Stomach (tissue), 9 donors: ENCODE measurements around the gene CYTH2. TPM values are rescaled to one million over a fixed set of nuclear protein-coding genes. Genes with fewer than 3 reads are reported as not detected.

Source experiments
- DNase-seq, 2 donors: peaks; one replicate each; pipeline versions ENCODE4 v3.0.0 to v3.0.0-alpha.2; 2013 to 2019
- H3K27ac ChIP-seq, 5 donors: fragments of 200-600 bp in 4 of 5; sonication (generic) in 4 of 5; one replicate each; pipeline ENCODE4 v1.5.1; 2013 to 2019; ENCODE audit warnings: mild to moderate bottlenecking in 1 of 5, moderate library complexity in 1 of 5
- H3K27me3 ChIP-seq, 3 donors: fragments of 200-600 bp; sonication (generic); one replicate each; pipeline ENCODE4 v1.5.1; 2017 to 2019; ENCODE audit warnings: mixed run types in 1 of 3
- H3K36me3 ChIP-seq, 4 donors: fragments of 200-600 bp; sonication (generic); 1 replicate in 3 of 4; 2 replicates in 1 of 4; pipeline ENCODE4 v1.5.1; 2016 to 2019
- H3K4me1 ChIP-seq, 4 donors: fragments of 200-600 bp; sonication (generic); one replicate each; pipeline ENCODE4 v1.5.1; 2016 to 2019
- H3K4me3 ChIP-seq, 4 donors: fragments of 200-600 bp; sonication (generic) in 3 of 4; one replicate each; pipeline ENCODE4 v1.5.1; 2016 to 2019; ENCODE audit warnings: mild to moderate bottlenecking in 1 of 4
- H3K9me3 ChIP-seq, 4 donors: fragments of 200-600 bp; sonication (generic); one replicate each; pipeline ENCODE4 v1.5.1; 2016 to 2019
- CTCF ChIP-seq, 7 experiments: fragments of 450-650 bp in 4 of 7; fragments of 200-600 bp in 3 of 7; sonication (generic) in 3 of 7; IDR thresholded peaks; one replicate each; pipeline ENCODE4 v1.5.1; 2016 to 2019; ENCODE audit warnings: antibody characterized with exemption in 7 of 7, control low read depth in 2 of 7, mild to moderate bottlenecking in 1 of 7
- EP300 ChIP-seq: sonication (generic); formaldehyde crosslinking; IDR thresholded peaks from one replicate; pipeline ENCODE4 v1.6.1; 2017; ENCODE audit warnings: antibody characterized with exemption
- POLR2A ChIP-seq, 4 donors: fragments of 450-650 bp; IDR thresholded peaks; one replicate each; pipeline ENCODE4 v1.6.1; 2016; ENCODE audit warnings: antibody characterized with exemption in 4 of 4, control low read depth in 2 of 4, mild to moderate bottlenecking in 1 of 4, moderate library complexity in 1 of 4
- POLR2AphosphoS5 ChIP-seq, 3 donors: sonication (generic); formaldehyde crosslinking; IDR thresholded peaks; one replicate each; pipeline ENCODE4 v1.6.1; 2016; ENCODE audit warnings: antibody characterized with exemption in 3 of 3
- WGBS, 5 donors: extraction: QIAGEN DNeasy Blood & Tissue Kit in 3 of 5; methylation state at CpG; one replicate each; pipeline versions ENCODE4 v1.1.5 to v1.1.7; 2013 to 2018; 5-methylcytosine and 5-hydroxymethylcytosine counted together
- intact Hi-C: fragments of 100-400 bp; cut with DNase I; formaldehyde crosslinking; loops from one replicate; pipeline ENCODE4 v1.15.1; 2023; ENCODE audit warnings: low total_unique reads
- polyA plus RNA-seq, 3 donors: library from polyadenylated mRNA; stranded (reverse); fragments of 200-250 nt; gene quantifications; one replicate each; pipeline ENCODE4 v1.2.3, GENCODE V29; 2013
- total RNA-seq, 5 donors: library from RNA; depleted of rRNA; stranded (reverse); fragments of >200 nt; gene quantifications; one replicate each; pipeline versions ENCODE4 v1.1.0 to v1.2.3, GENCODE V29; 2014 to 2016
- donor health status: healthy with polysubstance abuse.
- donor health status: Bipolar disorder and iron deficiency.
- donor health status: healthy.

The CYTH2 gene
- total and polyA plus RNA-seq, 8 donors = 39.3 to 229 (median 69.4) TPM

GRCh38 chr19:48512504-48513288 lies 43.5 kb downstream of the CYTH2 start:
- TF ChIP-seq EP300 (no peak), CTCF (IDR thresholded peaks at IDR 0.05) (peak in 1 of 7 experiments; percentile 14), POLR2A (IDR thresholded peaks at IDR 0.05) (peak in 1 of 4 donors; percentile 7), POLR2AphosphoS5 (IDR thresholded peaks at IDR 0.05) (no peak)
- Histone ChIP-seq H3K9me3 (no peaks in the 10 kb centered on the region), H3K27me3 (peaks cover 17 to 47% (median 27%) of the 10 kb centered on the region in 3 donors), H3K36me3 (no peaks in the 10 kb centered on the region), H3K4me3 (peak overlapping the region; percentile 53 to 82 (median 56)), H3K27ac (no peak overlapping the region), H3K4me1 (peaks cover 20 to 39% (median 31%) of the 10 kb centered on the region in 4 donors)
- 25 to 47% (median 37%) methylated on average over 19 of the region's 19 CpGs for WGBS, 5 donors
- no peak for DNase-seq
- intact Hi-C loops = no loop called here

DNA sequence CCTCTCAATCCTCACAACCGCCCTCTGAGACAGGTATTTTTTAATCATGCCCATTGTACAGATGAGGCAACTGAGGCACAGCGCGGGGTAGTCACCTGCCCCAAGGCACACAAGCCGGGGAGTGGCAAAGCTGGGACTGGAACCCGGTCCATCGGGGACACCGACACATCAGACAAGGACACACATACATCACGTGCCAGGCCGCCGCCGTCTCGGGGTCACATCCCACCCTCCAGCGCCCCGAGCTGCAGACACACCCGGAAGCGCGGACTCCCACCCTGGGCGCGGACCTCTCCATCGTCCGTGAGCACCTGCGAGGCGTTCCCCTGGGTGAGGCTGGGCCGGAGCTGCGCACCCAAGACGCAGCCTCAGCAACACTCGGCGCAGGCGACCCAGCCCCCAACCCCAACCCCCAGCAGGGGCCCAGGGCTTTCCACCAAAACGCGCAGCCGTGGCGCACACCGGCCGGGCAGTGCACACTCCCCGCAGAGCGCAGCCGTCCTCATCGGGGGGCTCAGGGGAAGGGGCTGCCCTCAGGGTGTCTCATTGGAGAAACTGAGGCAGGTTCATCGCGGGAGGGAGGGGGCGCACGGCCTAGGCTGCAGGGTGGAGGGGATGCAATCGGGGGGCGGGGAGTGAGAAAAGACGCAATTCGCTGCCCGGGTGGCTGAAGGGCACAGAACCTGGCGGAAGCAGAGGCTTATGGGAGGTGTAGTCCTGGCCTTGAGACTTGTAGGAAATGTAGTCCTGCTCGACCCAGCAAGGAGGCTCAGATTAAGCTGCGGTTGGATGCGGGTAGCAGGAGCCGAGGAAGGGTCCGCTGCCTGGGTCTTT lies 44.3 kb downstream of the CYTH2 start:
- Histone ChIP-seq H3K36me3 (no peaks in the 10 kb centered on the region), H3K27ac (peak overlapping the region; percentile 26 to 68 (median 41)), H3K9me3 (no peaks in the 10 kb centered on the region), H3K4me3 (peak overlapping the region; percentile 53 to 82 (median 56)), H3K4me1 (peaks cover 20 to 39% (median 31%) of the 10 kb centered on the region in 4 donors), H3K27me3 (peaks cover 17 to 47% (median 27%) of the 10 kb centered on the region in 3 donors)
- peak; percentile 72 to 91 for DNase-seq
- intact Hi-C loops = no loop called here
- TF ChIP-seq CTCF (IDR thresholded peaks at IDR 0.05) (no peak), POLR2AphosphoS5 (IDR thresholded peaks at IDR 0.05) (peak in 1 of 3 donors; percentile 8)
- 2 to 3% (median 3%) methylated on average over 42 to 54 of the region's 54 CpGs for WGBS, 5 donors

- Histone ChIP-seq H3K27ac (no peak overlapping the region), H3K9me3 (no peaks in the 10 kb centered on the region), H3K4me3 (peak overlapping the region in 3 of 4 donors; percentile 55 to 82 (median 58)), H3K27me3 (peaks cover 17 to 46% (median 27%) of the 10 kb centered on the region in 3 donors), H3K4me1 (peaks cover 20 to 39% (median 31%) of the 10 kb centered on the region in 4 donors), H3K36me3 (no peaks in the 10 kb centered on the region)
- whole genome bisulfite sequencing, 5 donors = 33 to 40% (median 38%) methylated on average over 10 to 11 of the region's 11 CpGs
- no peak for DNase-seq
- TF ChIP-seq POLR2AphosphoS5 (IDR thresholded peaks at IDR 0.05) (no peak), POLR2A (IDR thresholded peaks at IDR 0.05) (no peak), CTCF (IDR thresholded peaks at IDR 0.05) (no peak), EP300 (no peak)
- intact Hi-C loops = no loop called here
Observed at GRCh38 chr19:48514123-48514458, 44.9 kb downstream of the CYTH2 start.

DNA sequence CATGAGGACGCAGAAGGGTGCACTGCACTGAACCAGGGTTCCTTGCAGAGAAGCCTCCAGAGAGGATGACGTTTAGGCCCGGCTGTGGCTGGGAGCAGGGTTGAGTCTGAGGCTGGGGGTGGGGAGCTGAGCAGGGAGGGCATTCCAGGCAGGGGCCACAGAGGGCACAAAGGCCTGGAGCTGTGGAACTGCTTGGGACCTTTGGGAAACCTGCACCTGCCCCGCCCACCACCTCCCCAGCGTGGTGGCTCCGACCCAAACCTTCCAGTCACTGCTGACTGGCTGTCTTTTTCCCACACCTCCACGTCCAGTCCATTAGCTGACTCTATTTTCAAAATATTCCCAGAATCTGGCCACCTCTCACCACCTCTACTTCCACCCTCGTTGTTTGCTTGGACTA lies 47.4 kb downstream of the CYTH2 start:
- intact Hi-C loops = no loop called here
- Histone ChIP-seq H3K36me3 (no peaks in the 10 kb centered on the region), H3K4me3 (no peak overlapping the region), H3K27ac (no peak overlapping the region), H3K9me3 (no peaks in the 10 kb centered on the region), H3K27me3 (peaks cover 12 to 24% (median 21%) of the 10 kb centered on the region in 3 donors), H3K4me1 (peaks cover 12 to 26% (median 17%) of the 10 kb centered on the region in 4 donors)
- TF ChIP-seq POLR2AphosphoS5 (IDR thresholded peaks at IDR 0.05) (no peak), CTCF (IDR thresholded peaks at IDR 0.05) (no peak), POLR2A (IDR thresholded peaks at IDR 0.05) (no peak), EP300 (no peak)
- 52 to 65% (median 57%) methylated on average over 6 to 8 of the region's 8 CpGs for WGBS, 5 donors
- DNase-seq = no peak
